ENCODE measurements around the gene MYOCOS.

The MYOCOS gene

GRCh38 chr1:171625225-171625624 is 3.2 kb downstream of the MYOCOS start:
- TF ChIP-seq, protein P1, sequence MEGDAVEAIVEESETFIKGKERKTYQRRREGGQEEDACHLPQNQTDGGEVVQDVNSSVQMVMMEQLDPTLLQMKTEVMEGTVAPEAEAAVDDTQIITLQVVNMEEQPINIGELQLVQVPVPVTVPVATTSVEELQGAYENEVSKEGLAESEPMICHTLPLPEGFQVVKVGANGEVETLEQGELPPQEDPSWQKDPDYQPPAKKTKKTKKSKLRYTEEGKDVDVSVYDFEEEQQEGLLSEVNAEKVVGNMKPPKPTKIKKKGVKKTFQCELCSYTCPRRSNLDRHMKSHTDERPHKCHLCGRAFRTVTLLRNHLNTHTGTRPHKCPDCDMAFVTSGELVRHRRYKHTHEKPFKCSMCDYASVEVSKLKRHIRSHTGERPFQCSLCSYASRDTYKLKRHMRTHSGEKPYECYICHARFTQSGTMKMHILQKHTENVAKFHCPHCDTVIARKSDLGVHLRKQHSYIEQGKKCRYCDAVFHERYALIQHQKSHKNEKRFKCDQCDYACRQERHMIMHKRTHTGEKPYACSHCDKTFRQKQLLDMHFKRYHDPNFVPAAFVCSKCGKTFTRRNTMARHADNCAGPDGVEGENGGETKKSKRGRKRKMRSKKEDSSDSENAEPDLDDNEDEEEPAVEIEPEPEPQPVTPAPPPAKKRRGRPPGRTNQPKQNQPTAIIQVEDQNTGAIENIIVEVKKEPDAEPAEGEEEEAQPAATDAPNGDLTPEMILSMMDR (IDR thresholded peaks at IDR 0.05; ENCODE audit: low read depth, low read length): no peak
- DNase-seq (ENCODE audit: extremely low read depth, low read depth): no peak

DNA sequence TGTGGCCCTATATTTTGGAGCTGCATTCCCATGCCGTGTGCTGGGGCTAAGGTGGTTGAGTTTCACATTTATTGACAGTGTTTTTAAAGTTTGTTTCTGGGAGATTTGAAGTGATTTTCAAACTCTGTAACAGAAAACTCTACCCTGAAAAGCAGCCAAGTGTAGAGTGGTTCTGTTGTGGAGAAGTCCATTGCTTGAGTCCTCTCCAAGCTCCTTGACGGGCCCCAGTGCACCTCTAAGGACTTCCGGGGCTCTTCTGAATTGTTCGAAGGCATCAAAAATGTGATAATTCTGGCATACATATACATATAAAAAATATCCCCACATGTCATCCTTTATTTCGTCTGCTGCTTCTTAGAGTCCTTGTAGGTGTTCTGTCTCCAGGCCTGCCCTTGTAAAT is 5.0 kb downstream of the MYOCOS start:
- DNase-seq (ENCODE audit: extremely low read depth, low read depth): no peak

DNA sequence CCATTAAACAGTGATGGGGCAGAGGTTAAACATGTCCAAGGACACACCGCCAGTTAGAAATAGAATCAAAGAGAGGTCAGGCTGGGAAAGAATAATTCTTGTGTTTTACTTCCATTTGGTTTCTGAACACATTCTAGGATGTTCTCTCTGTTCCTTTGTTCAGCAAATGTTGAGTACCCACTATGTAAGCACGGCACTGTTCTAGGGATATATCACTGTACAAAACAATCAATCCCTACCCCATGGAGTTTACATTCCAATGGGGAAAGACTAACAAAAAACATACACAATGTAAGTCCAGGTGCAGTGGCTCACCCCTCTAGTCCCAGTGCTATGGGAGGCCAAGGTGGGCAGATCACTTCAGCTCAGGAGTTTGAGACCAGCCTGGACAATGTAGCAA is 6.2 kb downstream of the MYOCOS start:
- TF ChIP-seq, protein P1 (IDR thresholded peaks at IDR 0.05; ENCODE audit: low read depth, low read length): no peak
- no peak for DNase-seq (ENCODE audit: extremely low read depth, low read depth)

More for the DNA sequence above, 5.0 kb downstream of the MYOCOS start:
- TF ChIP-seq, protein P1 (IDR thresholded peaks at IDR 0.05; ENCODE audit: low read depth, low read length): no peak

GRCh38 chr1:171635661-171636060 is 13.6 kb downstream of the MYOCOS start:
- TF ChIP-seq, protein P1 (IDR thresholded peaks at IDR 0.05; ENCODE audit: low read depth, low read length): no peak
- DNase-seq (ENCODE audit: extremely low read depth, low read depth): no peak

GRCh38 chr1:171636141-171636540 is 14.1 kb downstream of the MYOCOS start:
- DNase-seq (ENCODE audit: extremely low read depth, low read depth): no peak
- TF ChIP-seq, protein P1 (IDR thresholded peaks at IDR 0.05; ENCODE audit: low read depth, low read length): no peak

GRCh38 chr1:171637928-171638576 is 16.0 kb downstream of the MYOCOS start:
- DNase-seq (ENCODE audit: extremely low read depth, low read depth): no peak
- TF ChIP-seq, protein P1 (IDR thresholded peaks at IDR 0.05; ENCODE audit: low read depth, low read length): no peak

DNA sequence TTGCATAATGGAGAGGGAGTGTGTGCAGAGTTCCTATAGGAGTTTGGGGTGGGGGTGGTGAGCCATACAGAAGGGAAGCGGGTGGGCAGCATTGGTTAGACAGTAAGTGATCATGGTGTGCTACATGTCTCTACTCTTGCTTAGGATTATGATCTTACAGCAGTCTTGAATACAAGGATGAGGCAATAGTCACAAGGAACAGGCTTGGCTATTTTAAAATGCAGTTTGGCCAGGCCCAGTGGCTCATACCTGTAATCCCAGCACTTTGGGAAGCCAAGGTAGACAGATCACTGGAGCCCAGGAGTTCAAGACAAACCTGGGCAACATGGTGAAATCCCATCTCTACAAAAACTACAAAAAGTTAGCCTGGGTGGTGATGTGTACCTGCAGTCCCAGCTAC is 18.2 kb downstream of the MYOCOS start:
- DNase-seq (ENCODE audit: extremely low read depth, low read depth): no peak
- TF ChIP-seq, protein P1 (IDR thresholded peaks at IDR 0.05; ENCODE audit: low read depth, low read length): no peak

Data from AG09319 (cell line).